Measurements from ENCODE around the gene ALG14. TPM values are rescaled to one million over a fixed set of nuclear protein-coding genes. Genes with fewer than 3 reads are reported as not detected.

The ALG14 gene
- total and polyA plus RNA-seq, 10 of the 15 experiments (the other 5 are each of a cell fraction or from before 2014, with no cell fraction given), result 2.6 to 19.2 (median 7.5) TPM

- H3K27me3 ChIP-seq (replicated peaks in 1 of 2; ENCODE audit: control insufficient read depth in 2 of 2, insufficient read depth in 2 of 2, low read length in 1 of 2), result no peaks in the 10 kb centered on the region
- in situ Hi-C loops (cut with MboI), result no loop called here
- CTCF ChIA-PET, result interaction anchor here (1.2 kb wide), 1 partner anchor 19 kb away, joined by 4 read pairs; no protein-coding TSS in a partner anchor
- POLR2A ChIA-PET, result no interaction called here
- H3K9me3 ChIP-seq (replicated peaks; ENCODE audit: control insufficient read depth, insufficient read depth, low read length), result no peaks in the 10 kb centered on the region
- H4K20me1 ChIP-seq (ENCODE audit: control insufficient read depth, insufficient read depth), result no peaks in the 10 kb centered on the region
- SMC1A ChIA-PET (ENCODE audit: uncharacterized antibody, unreplicated experiment), result no interaction called here
- H2AFZ ChIP-seq (ENCODE audit: control insufficient read depth, low read depth, low read length), result no peak overlapping the region
- no peak overlapping the region for H3K27ac ChIP-seq (ENCODE audit: control insufficient read depth, insufficient read depth)
- no TSS peak for BruUV-seq (replicated peaks)
- peaks cover 0 to 4% of the 10 kb centered on the region in 2 experiments; a peak in 1 of 4 replicates for H3K36me3 ChIP-seq (ENCODE audit: control insufficient read depth in 2 of 2, insufficient read depth in 2 of 2, low read length in 1 of 2)
- H3K79me2 ChIP-seq (ENCODE audit: control insufficient read depth, insufficient read depth, low read length), result no peaks in the 10 kb centered on the region
- H3K9ac ChIP-seq (ENCODE audit: control insufficient read depth, insufficient read depth, low read length), result no peak overlapping the region
- DNase-seq (ENCODE audit: low read depth, low spot score) (no peak), FAIRE-seq (no peak), ATAC-seq (no peak)
- RAD21 ChIA-PET (ENCODE audit: unreplicated experiment), result no interaction called here
- no peak overlapping the region for H3K4me3 ChIP-seq
- no peak overlapping the region for H3K4me2 ChIP-seq (ENCODE audit: control insufficient read depth, insufficient read depth)
- no peaks in the 10 kb centered on the region for H3K4me1 ChIP-seq (ENCODE audit: control insufficient read depth, insufficient read depth, low read length)
- intact Hi-C loops (cut with micrococcal nuclease; ENCODE audit: unreplicated experiment), result no loop called here
- TF ChIP-seq JUND (IDR thresholded peaks at IDR 0.05; ENCODE audit: low read depth, low read length) (no peak), EZH2 (IDR thresholded peaks at IDR 0.05; ENCODE audit: borderline replicate concordance, control insufficient read depth, low read depth, low read length) (no peak), YY1 (IDR thresholded peaks at IDR 0.05; ENCODE audit: low read depth, low read length) (no peak), KAT2A (conservative IDR thresholded peaks at IDR 0.05; ENCODE audit: control insufficient read depth, low read depth, low read length) (no peak), SMC3 (IDR thresholded peaks at IDR 0.05; ENCODE audit: borderline replicate concordance, low read length) (no peak), HCFC1 (IDR thresholded peaks at IDR 0.05; ENCODE audit: low read length) (no peak), GATAD2B (conservative IDR thresholded peaks at IDR 0.05; ENCODE audit: low read depth) (no peak), CTCF (IDR thresholded peaks at IDR 0.05 in 2 of 3, conservative IDR thresholded peaks at IDR 0.05 in 1 of 3; ENCODE audit: control insufficient read depth in 2 of 3, extremely low read depth in 1 of 3, insufficient read depth in 1 of 3, low read depth in 3 of 3, low read length in 3 of 3) (no peak), LARP7 (IDR thresholded peaks at IDR 0.05) (no peak), NRF1 (conservative IDR thresholded peaks at IDR 0.05; ENCODE audit: low read depth, low read length) (no peak), ATF2 (IDR thresholded peaks at IDR 0.05; ENCODE audit: low read length) (no peak), BACH1 (IDR thresholded peaks at IDR 0.05; ENCODE audit: borderline replicate concordance) (no peak)
- TF ChIP-seq, protein P1, sequence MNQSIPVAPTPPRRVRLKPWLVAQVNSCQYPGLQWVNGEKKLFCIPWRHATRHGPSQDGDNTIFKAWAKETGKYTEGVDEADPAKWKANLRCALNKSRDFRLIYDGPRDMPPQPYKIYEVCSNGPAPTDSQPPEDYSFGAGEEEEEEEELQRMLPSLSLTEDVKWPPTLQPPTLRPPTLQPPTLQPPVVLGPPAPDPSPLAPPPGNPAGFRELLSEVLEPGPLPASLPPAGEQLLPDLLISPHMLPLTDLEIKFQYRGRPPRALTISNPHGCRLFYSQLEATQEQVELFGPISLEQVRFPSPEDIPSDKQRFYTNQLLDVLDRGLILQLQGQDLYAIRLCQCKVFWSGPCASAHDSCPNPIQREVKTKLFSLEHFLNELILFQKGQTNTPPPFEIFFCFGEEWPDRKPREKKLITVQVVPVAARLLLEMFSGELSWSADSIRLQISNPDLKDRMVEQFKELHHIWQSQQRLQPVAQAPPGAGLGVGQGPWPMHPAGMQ (IDR thresholded peaks at IDR 0.05; ENCODE audit: borderline replicate concordance), result no peak
- TF ChIP-seq, protein P2, sequence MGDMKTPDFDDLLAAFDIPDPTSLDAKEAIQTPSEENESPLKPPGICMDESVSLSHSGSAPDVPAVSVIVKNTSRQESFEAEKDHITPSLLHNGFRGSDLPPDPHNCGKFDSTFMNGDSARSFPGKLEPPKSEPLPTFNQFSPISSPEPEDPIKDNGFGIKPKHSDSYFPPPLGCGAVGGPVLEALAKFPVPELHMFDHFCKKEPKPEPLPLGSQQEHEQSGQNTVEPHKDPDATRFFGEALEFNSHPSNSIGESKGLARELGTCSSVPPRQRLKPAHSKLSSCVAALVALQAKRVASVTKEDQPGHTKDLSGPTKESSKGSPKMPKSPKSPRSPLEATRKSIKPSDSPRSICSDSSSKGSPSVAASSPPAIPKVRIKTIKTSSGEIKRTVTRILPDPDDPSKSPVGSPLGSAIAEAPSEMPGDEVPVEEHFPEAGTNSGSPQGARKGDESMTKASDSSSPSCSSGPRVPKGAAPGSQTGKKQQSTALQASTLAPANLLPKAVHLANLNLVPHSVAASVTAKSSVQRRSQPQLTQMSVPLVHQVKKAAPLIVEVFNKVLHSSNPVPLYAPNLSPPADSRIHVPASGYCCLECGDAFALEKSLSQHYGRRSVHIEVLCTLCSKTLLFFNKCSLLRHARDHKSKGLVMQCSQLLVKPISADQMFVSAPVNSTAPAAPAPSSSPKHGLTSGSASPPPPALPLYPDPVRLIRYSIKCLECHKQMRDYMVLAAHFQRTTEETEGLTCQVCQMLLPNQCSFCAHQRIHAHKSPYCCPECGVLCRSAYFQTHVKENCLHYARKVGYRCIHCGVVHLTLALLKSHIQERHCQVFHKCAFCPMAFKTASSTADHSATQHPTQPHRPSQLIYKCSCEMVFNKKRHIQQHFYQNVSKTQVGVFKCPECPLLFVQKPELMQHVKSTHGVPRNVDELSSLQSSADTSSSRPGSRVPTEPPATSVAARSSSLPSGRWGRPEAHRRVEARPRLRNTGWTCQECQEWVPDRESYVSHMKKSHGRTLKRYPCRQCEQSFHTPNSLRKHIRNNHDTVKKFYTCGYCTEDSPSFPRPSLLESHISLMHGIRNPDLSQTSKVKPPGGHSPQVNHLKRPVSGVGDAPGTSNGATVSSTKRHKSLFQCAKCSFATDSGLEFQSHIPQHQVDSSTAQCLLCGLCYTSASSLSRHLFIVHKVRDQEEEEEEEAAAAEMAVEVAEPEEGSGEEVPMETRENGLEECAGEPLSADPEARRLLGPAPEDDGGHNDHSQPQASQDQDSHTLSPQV (IDR thresholded peaks at IDR 0.05), result no peak
Measured at GRCh38 chr1:95022644-95022926, 50.2 kb downstream of the ALG14 start.
